ENCODE measurements around the gene NRCAM. TPM values are rescaled to one million over a fixed set of nuclear protein-coding genes. Genes with fewer than 3 reads are reported as not detected.

NRCAM gene
- total and polyA plus RNA-seq, 2 of the 13 experiments (the other 11 are each of a cell fraction or from before 2014, with no cell fraction given), result 0.31 to 0.33 TPM

DNA sequence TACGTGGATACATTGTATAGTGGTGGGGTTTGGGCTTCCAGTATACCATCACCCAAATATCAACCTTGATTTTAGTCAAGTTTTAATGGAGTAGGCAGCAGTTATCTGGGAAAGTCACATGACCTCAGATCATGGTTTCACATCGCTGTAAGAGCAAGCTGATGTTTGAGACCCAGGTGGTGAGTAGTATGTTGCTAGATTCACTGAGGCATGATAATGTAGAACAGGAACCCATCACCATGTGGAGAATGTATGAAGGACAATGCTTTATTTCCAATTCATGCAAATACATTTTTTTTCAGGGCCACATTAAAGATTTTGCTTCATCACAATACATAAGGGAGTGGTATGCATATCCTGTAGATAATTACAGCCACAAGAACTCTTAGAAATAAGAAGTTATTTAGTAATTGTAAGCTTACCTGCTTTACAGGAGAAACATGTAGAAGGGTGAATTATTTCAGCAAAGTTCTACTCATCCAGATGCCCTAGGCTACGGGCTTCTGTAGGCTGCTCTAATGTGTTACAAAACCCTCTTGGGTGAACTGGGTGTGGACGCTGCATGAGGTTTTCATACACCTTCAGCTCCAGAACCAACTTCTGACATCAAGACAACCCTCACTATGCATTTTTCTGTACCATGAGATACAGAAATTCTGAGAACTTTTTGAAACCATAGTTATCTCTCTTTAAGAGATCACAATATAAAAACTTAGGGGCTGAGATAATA lies 298.5 kb downstream of the NRCAM start (continued):
- TF ChIP-seq CC2D1A (CRISPR knock-in tag; IDR thresholded peaks at IDR 0.05) (no peak), TRIM24 (CRISPR knock-in tag; IDR thresholded peaks at IDR 0.05) (no peak), ZNF850 (CRISPR knock-in tag; conservative IDR thresholded peaks at IDR 0.05) (no peak), MED1 (CRISPR knock-in tag; IDR thresholded peaks at IDR 0.05) (no peak)
- TF ChIP-seq, protein P1, sequence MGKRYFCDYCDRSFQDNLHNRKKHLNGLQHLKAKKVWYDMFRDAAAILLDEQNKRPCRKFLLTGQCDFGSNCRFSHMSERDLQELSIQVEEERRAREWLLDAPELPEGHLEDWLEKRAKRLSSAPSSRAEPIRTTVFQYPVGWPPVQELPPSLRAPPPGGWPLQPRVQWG (CRISPR knock-in tag; IDR thresholded peaks at IDR 0.05; ENCODE audit: borderline replicate concordance, low read depth), result no peak

DNA sequence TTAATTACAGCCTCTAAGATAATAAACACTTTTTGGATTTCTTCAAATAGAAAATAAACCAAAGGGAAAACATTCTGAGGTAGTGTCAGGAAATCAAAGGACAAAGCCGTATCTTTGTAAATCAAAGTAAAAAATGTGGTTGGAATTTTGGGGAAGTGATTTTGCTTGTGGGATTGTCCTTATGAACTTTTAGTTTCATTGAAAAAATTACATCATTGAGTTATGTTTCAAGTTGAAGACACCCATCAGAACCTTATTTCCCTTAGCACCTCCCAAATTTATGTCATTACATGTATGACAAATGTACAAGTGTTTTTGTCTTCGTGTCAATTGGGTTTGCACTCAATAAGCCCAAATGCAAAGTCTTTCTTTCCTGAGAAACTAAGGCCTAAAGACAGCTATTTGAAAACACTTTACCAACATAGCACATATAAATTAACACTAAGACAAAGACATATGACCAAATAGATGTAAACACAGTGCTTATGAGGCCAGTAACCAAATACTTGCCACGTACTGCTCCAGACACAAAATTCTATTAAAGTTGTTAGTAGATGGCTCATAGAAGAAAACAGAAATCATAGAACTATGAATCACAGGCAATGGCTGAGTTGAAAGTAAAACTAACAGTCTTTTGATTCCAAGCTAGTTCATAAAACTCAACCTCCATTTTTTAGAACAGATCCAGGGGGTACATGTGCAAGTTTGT lies 299.2 kb downstream of the NRCAM start:
- Histone ChIP-seq H3K36me3 (replicated peaks in 1 of 2; ENCODE audit: control insufficient read depth in 1 of 2, insufficient read depth in 2 of 2, low read length in 2 of 2) (no peaks in the 10 kb centered on the region), H4K20me1 (ENCODE audit: insufficient read depth, low read length) (no peaks in the 10 kb centered on the region), H3K4me2 (ENCODE audit: low read depth, low read length) (no peak overlapping the region), H3K4me1 (ENCODE audit: insufficient read depth, low read length) (no peaks in the 10 kb centered on the region), H3K9ac (ENCODE audit: insufficient read depth, low read depth, low read length) (no peak overlapping the region), H3K27me3 (ENCODE audit: control insufficient read depth in 1 of 2, insufficient read depth in 2 of 2, low read length in 2 of 2) (no peaks in the 10 kb centered on the region), H2AFZ (ENCODE audit: low read length) (no peak overlapping the region), H3K9me3 (ENCODE audit: low read length) (no peaks in the 10 kb centered on the region), H3K4me3 (replicated peaks in 1 of 3; ENCODE audit: insufficient read depth in 1 of 3, low read depth in 2 of 3, low read length in 3 of 3) (no peak overlapping the region), H3K79me2 (ENCODE audit: insufficient read depth, low read length) (no peaks in the 10 kb centered on the region), H3K27ac (ENCODE audit: extremely low read length, insufficient read depth, low read length) (no peak overlapping the region)
- CTCF ChIA-PET (ENCODE audit: low intra/inter-chr PET ratio, low total read pairs), result no interaction called here
- in situ Hi-C loops (cut with HindIII; ENCODE audit: extremely low pct_ligation_motif_present, low pct_unique_long_range_greater_than_20kb), result no loop called here
- POLR2A ChIA-PET, result no interaction called here
- DNase-seq (ENCODE audit: low spot score) (no peak), ATAC-seq (no peak), FAIRE-seq (no peak)
- no TSS peak for BruUV-seq (replicated peaks)
- intact Hi-C loops (cut with micrococcal nuclease; ENCODE audit: unreplicated experiment), result no loop called here
- 38% methylated on average over 3 of the region's 3 CpGs for WGBS (ENCODE audit: low lambda C conversion rate)
- TF ChIP-seq, protein P2, sequence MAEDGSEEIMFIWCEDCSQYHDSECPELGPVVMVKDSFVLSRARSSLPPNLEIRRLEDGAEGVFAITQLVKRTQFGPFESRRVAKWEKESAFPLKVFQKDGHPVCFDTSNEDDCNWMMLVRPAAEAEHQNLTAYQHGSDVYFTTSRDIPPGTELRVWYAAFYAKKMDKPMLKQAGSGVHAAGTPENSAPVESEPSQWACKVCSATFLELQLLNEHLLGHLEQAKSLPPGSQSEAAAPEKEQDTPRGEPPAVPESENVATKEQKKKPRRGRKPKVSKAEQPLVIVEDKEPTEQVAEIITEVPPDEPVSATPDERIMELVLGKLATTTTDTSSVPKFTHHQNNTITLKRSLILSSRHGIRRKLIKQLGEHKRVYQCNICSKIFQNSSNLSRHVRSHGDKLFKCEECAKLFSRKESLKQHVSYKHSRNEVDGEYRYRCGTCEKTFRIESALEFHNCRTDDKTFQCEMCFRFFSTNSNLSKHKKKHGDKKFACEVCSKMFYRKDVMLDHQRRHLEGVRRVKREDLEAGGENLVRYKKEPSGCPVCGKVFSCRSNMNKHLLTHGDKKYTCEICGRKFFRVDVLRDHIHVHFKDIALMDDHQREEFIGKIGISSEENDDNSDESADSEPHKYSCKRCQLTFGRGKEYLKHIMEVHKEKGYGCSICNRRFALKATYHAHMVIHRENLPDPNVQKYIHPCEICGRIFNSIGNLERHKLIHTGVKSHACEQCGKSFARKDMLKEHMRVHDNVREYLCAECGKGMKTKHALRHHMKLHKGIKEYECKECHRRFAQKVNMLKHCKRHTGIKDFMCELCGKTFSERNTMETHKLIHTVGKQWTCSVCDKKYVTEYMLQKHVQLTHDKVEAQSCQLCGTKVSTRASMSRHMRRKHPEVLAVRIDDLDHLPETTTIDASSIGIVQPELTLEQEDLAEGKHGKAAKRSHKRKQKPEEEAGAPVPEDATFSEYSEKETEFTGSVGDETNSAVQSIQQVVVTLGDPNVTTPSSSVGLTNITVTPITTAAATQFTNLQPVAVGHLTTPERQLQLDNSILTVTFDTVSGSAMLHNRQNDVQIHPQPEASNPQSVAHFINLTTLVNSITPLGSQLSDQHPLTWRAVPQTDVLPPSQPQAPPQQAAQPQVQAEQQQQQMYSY (CRISPR knock-in tag; IDR thresholded peaks at IDR 0.05), result no peak
- TF ChIP-seq, protein P3, sequence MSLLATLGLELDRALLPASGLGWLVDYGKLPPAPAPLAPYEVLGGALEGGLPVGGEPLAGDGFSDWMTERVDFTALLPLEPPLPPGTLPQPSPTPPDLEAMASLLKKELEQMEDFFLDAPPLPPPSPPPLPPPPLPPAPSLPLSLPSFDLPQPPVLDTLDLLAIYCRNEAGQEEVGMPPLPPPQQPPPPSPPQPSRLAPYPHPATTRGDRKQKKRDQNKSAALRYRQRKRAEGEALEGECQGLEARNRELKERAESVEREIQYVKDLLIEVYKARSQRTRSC (CRISPR knock-in tag; IDR thresholded peaks at IDR 0.05; ENCODE audit: low read depth), result no peak
- TF ChIP-seq, protein P4, sequence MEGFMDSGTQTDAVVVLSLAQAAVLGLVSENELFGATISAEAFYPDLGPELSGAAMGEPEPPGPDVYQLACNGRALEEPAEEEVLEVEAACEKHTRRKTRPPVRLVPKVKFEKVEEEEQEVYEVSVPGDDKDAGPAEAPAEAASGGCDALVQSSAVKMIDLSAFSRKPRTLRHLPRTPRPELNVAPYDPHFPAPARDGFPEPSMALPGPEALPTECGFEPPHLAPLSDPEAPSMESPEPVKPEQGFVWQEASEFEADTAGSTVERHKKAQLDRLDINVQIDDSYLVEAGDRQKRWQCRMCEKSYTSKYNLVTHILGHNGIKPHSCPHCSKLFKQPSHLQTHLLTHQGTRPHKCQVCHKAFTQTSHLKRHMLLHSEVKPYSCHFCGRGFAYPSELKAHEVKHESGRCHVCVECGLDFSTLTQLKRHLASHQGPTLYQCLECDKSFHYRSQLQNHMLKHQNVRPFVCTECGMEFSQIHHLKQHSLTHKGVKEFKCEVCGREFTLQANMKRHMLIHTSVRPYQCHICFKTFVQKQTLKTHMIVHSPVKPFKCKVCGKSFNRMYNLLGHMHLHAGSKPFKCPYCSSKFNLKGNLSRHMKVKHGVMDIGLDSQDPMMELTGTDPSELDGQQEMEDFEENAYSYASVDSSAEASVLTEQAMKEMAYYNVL (CRISPR knock-in tag; IDR thresholded peaks at IDR 0.05; ENCODE audit: borderline replicate concordance), result no peak
- no peak for TF ChIP-seq SMARCC2 (IDR thresholded peaks at IDR 0.05)
- no peak for TF ChIP-seq ZNF879 (CRISPR knock-in tag; IDR thresholded peaks at IDR 0.05)
- no peak for TF ChIP-seq ZNF557 (CRISPR knock-in tag; IDR thresholded peaks at IDR 0.05)
- no peak for TF ChIP-seq ZNF30 (CRISPR knock-in tag; IDR thresholded peaks at IDR 0.05)
- no peak for TF ChIP-seq ZNF7 (CRISPR knock-in tag; IDR thresholded peaks at IDR 0.05)
- no peak for TF ChIP-seq ZNF230 (CRISPR knock-in tag; IDR thresholded peaks at IDR 0.05)
- no peak for TF ChIP-seq U2AF1 (optimal IDR thresholded peaks at IDR 0.05; ENCODE audit: low read depth, low read length)

Measured in HepG2 (cell line).